Neuron (in vitro differentiated cells): ENCODE data around the gene NCOA3.
"Not testable (repeated sequence)": the region's sequence is repeated elsewhere in the genome, so short reads cannot be mapped to it uniquely, and the experiment has no call there.

Experiments
- H2AFZ ChIP-seq: one replicate; pipeline ENCODE4 v1.6.1; 2013; ENCODE audit warnings: low read depth, mild to moderate bottlenecking, inconsistent platforms, low read length, moderate library complexity
- H3K27me3 ChIP-seq: one replicate; pipeline ENCODE4 v1.6.1; 2013; ENCODE audit warnings: low read length; ENCODE audit not compliant: insufficient read depth
- H3K36me3 ChIP-seq: one replicate; pipeline ENCODE4 v1.6.1; 2013; ENCODE audit warnings: low read length; ENCODE audit not compliant: insufficient read depth
- H3K4me1 ChIP-seq: one replicate; pipeline ENCODE4 v1.6.1; 2013; ENCODE audit warnings: low read length; ENCODE audit not compliant: insufficient read depth
- H3K4me3 ChIP-seq: 2 replicates; pipeline ENCODE4 v1.5.1; 2013; ENCODE audit warnings: mild to moderate bottlenecking, low read length, moderate library complexity
- H3K9me3 ChIP-seq: one replicate; pipeline ENCODE4 v1.6.1; 2013; ENCODE audit warnings: low read length

NCOA3 gene

DNA sequence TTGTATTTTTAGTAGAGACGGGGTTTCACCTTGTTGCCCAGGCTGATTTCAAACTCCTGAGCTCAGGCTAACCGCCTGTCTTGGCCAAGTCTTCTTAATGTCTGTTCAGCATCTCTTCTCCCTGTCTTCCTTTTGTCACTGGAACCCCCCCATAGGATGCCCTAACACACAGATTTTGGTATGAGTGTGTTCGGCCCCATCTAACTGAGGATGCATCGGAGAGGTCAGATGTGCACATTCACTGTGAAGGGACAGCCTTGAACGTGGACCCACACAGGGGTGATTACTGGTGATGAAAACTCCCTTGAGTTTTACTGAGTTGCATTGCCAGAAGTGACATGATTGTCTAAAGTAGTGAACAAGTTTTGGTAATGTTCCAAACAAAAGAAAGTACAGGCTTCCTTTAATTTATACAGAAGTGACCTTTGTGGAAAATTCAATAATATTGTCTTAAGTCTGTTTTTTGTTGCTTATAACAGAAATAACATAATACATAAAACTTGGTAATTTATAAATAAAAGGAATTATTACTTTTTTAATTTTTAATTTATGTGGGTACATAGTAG is 40.5 kb upstream of the NCOA3 start:
- Histone ChIP-seq H3K4me1 (peaks cover 2% of the 10 kb centered on the region), H3K4me3 (no peak overlapping the region), H3K27me3 (peaks cover 1% of the 10 kb centered on the region), H3K9me3 (no peaks in the 10 kb centered on the region), H2AFZ (no peak overlapping the region), H3K36me3 (no peaks in the 10 kb centered on the region)

- H3K27me3 ChIP-seq, H3K4me3 ChIP-seq, H3K9me3 ChIP-seq, H2AFZ ChIP-seq, H3K4me1 ChIP-seq, H3K36me3 ChIP-seq: not testable (repeated sequence)
Observed at GRCh38 chr20:47461906-47462305, 39.8 kb upstream of the NCOA3 start.

DNA sequence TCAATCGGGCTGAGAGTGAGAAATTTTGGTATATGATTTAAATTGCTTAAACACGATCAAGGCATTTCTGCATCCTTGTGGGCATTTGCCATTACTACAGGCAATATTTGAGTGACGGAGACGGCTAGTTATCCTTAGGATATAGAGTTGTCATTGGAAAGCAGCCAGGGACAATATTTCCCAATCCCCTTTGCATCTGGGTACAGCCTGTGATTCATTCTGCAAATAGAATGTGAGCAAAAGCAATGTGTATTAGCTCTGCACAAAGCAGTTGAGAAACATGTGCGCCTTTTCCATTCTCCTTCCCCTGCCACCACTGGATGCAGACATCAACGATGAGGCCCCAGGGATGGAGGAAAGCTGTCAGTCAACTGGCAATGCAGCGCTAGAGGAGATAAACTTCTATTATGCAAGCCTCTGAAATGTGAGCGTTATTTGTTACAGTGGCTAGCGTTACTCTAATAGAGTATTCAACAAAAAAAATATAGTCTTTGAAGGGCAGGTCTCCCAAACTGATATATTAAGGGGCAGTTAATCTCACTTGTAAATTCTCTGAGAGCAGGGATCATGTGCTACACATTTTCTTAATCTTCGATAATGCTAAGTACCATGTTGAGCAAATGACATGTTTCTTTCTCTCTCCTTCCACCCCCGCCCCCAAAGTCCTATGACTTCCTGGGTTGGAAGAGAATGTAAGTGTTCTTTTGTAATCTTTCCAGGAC is 37.1 kb upstream of the NCOA3 start:
- H3K4me3 ChIP-seq, result no peak overlapping the region

GRCh38 chr20:47465335-47466090 is 36.2 kb upstream of the NCOA3 start:
- no peaks in the 10 kb centered on the region for H3K36me3 ChIP-seq
- no peaks in the 10 kb centered on the region for H3K27me3 ChIP-seq
- H3K4me3 ChIP-seq, result no peak overlapping the region
- H2AFZ ChIP-seq, result no peak overlapping the region
- no peaks in the 10 kb centered on the region for H3K9me3 ChIP-seq
- H3K4me1 ChIP-seq, result peaks cover 2% of the 10 kb centered on the region

More for the DNA sequence above, 37.1 kb upstream of the NCOA3 start:
- no peaks in the 10 kb centered on the region for H3K27me3 ChIP-seq
- H3K4me1 ChIP-seq, result peaks cover 2% of the 10 kb centered on the region
- no peak overlapping the region for H2AFZ ChIP-seq
- no peaks in the 10 kb centered on the region for H3K36me3 ChIP-seq
- H3K9me3 ChIP-seq, result no peaks in the 10 kb centered on the region

DNA sequence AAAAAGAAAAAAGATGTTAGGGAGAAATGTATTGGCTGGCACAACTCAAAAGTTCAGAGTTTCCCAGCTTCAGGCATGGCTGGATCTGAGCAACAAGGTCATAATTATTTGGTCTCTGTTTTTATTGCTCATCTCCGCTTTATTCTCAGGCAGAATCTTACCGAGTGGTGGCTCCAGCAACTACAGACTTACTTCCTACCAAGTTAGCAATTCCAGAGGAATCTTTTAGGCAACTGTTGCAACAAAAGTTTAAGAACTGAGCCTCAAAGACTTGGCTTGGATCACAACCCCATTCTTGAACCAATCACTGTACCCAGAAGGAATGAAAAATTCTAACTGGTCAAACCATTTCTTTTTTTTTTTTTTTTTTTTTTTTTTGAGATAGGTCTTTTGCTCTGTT is 35.5 kb upstream of the NCOA3 start:
- no peaks in the 10 kb centered on the region for H3K27me3 ChIP-seq
- no peaks in the 10 kb centered on the region for H3K9me3 ChIP-seq
- no peaks in the 10 kb centered on the region for H3K36me3 ChIP-seq
- no peak overlapping the region for H2AFZ ChIP-seq
- H3K4me3 ChIP-seq, result no peak overlapping the region
- peaks cover 2% of the 10 kb centered on the region for H3K4me1 ChIP-seq

DNA sequence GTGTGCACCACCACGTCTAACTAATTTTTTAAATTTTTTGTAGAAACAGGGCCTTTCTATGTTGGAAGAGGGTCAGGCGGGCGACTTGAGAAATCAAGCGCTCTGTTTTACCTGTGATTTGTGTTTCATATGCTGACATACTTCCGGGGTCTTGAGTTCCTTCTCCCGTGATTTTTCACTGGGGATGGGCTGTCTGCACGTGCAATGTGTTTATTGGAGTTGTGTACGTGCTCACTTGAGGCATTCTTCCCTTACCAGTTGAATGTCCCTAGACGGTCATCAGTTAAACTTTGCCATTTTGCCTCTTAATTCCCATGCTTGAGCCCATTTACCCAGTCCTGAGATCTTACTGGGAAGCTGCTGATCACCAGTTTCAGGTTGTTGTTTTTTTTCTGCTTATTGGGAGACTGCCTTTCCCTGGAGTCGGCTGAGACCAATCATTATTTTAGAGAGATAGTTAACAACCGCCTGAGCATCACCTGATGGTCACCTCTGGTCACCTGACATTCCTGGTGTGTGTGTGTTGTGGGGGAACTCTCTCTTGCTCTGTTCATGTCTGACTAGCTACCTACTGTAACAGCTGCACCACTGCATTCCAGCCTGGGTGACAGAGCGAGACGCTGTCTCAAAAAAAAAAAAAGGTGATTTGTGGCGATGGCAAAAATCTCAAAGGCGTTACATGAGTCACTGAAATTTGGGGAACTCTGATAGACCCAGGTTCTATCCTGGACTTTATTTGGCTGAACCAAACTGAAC is 34.8 kb upstream of the NCOA3 start:
- Histone ChIP-seq H3K27me3 (no peaks in the 10 kb centered on the region), H2AFZ (no peak overlapping the region), H3K4me3 (no peak overlapping the region), H3K9me3 (no peaks in the 10 kb centered on the region), H3K36me3 (no peaks in the 10 kb centered on the region), H3K4me1 (peaks cover 2% of the 10 kb centered on the region)

DNA sequence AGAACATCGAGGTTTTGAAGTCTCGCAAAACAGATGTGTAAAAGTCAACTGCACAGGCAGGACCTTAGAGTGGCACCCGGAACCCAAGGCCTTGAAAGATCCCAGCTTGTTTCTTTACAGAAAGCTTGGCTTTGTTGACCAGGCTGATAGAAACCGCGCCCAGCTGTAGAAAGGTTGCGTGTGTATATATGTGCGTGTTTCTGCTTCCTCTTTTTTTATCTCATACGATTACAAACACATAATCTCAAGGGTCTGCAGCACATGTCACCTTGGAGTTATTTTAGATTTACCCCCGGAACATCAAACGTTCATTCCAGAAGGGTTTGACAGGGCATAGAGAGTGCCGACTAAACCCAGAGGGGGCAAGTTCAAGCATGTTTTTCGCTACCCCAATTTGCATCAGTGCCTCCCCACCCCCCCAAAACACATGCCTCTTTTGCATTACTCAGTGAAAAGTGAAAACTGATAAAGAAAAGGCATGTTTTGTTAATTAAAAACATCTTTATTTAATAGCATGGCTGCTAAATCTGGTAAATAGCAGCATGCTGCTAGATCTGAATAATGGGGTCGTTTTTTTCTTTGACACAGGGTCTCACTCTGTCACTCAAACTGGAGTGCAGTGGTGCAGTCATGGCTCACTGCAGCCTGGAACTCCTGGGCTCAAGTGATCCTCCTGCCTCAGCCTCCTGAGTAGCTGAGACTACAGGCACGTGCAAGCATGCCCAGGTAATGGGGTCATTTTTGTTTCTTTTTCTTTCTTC is 33.2 kb upstream of the NCOA3 start:
- peaks cover 2% of the 10 kb centered on the region for H3K4me1 ChIP-seq
- H2AFZ ChIP-seq, result no peak overlapping the region
- H3K27me3 ChIP-seq, result no peaks in the 10 kb centered on the region
- H3K9me3 ChIP-seq, result no peaks in the 10 kb centered on the region
- H3K36me3 ChIP-seq, result no peaks in the 10 kb centered on the region
- no peak overlapping the region for H3K4me3 ChIP-seq

- Histone ChIP-seq H3K4me1 (no peaks in the 10 kb centered on the region), H3K27me3 (no peaks in the 10 kb centered on the region), H2AFZ (no peak overlapping the region), H3K36me3 (no peaks in the 10 kb centered on the region), H3K9me3 (no peaks in the 10 kb centered on the region), H3K4me3 (no peak overlapping the region)
Observed at GRCh38 chr20:47475419-47476044, 26.2 kb upstream of the NCOA3 start.

- Histone ChIP-seq H3K9me3 (no peaks in the 10 kb centered on the region), H3K27me3 (no peaks in the 10 kb centered on the region), H3K4me1 (no peaks in the 10 kb centered on the region), H3K4me3 (no peak overlapping the region), H3K36me3 (no peaks in the 10 kb centered on the region), H2AFZ (no peak overlapping the region)
Observed at GRCh38 chr20:47476452-47476851, 25.2 kb upstream of the NCOA3 start.

DNA sequence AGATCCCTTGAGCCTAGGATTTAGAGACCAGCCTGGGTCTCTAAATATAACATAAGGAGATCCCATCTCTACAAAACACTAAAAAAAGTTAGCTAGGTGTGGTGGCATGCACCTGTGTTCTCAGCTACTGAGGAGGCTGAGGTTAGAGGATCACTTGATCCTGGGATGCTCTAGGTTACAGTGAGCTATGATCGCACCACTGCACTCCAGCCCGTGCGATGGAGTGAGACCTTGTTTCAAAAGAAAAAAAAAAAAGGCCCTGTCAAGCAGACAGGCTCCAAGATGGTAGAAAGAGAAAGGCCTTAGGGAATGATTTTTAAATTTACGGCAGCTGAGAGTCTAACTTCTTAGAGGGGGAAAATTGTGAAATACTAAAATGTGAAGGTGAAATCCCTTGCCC is 22.6 kb upstream of the NCOA3 start:
- H3K4me1 ChIP-seq, result no peaks in the 10 kb centered on the region
- H3K27me3 ChIP-seq, result no peaks in the 10 kb centered on the region
- no peak overlapping the region for H3K4me3 ChIP-seq
- H3K9me3 ChIP-seq, result no peaks in the 10 kb centered on the region
- no peak overlapping the region for H2AFZ ChIP-seq
- H3K36me3 ChIP-seq, result no peaks in the 10 kb centered on the region

DNA sequence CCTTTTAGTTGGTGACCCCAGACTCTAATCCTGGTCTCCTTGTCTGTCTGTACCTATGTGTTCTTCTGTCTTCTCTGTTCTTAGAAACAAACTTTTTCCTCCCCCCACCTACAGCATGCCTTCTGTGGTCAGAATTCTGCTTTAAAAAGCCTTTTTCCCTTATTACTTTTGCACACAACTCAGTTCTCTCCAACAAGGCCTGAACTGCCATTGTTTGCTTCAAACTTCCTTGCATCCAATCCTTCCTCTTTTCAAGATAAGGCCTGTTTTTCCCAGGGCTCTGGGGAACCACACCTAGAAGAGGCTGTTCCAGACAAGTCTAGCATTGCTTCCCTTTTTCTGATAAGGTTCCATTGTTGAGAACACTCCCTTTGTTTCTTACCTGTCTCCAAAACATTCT is 22.2 kb upstream of the NCOA3 start:
- Histone ChIP-seq H2AFZ (no peak overlapping the region), H3K9me3 (no peaks in the 10 kb centered on the region), H3K4me3 (no peak overlapping the region), H3K36me3 (no peaks in the 10 kb centered on the region), H3K4me1 (no peaks in the 10 kb centered on the region), H3K27me3 (no peaks in the 10 kb centered on the region)

- no peaks in the 10 kb centered on the region for H3K27me3 ChIP-seq
- H2AFZ ChIP-seq, result no peak overlapping the region
- H3K36me3 ChIP-seq, result no peaks in the 10 kb centered on the region
- no peak overlapping the region for H3K4me3 ChIP-seq
- no peaks in the 10 kb centered on the region for H3K4me1 ChIP-seq
- no peaks in the 10 kb centered on the region for H3K9me3 ChIP-seq
Observed at GRCh38 chr20:47480239-47480638, 21.4 kb upstream of the NCOA3 start.
